ENCODE results near the gene PLXNB1.

- no peak for TF ChIP-seq CTCF (IDR thresholded peaks at IDR 0.05; ENCODE audit: insufficient read depth, low read length)
- no peak for TF ChIP-seq REST (IDR thresholded peaks at IDR 0.05; ENCODE audit: insufficient replicate concordance, low read depth)
Measured at GRCh38 chr3:48419149-48419548, 10.7 kb downstream of the PLXNB1 start.

Data from HL-60 (cell line).